GM19035 (cell line): ENCODE measurements around the gene BCL7B.
"Not testable (repeated sequence)": the region's sequence is repeated elsewhere in the genome, so short reads cannot be mapped to it uniquely, and the experiment has no call there.

Experiments used
- ATAC-seq: cut with Tn5 transposase; IDR thresholded peaks from one replicate; pipeline ENCODE4 v1.9.1; 2021; ENCODE audit not compliant: unreplicated experiment

BCL7B gene

DNA sequence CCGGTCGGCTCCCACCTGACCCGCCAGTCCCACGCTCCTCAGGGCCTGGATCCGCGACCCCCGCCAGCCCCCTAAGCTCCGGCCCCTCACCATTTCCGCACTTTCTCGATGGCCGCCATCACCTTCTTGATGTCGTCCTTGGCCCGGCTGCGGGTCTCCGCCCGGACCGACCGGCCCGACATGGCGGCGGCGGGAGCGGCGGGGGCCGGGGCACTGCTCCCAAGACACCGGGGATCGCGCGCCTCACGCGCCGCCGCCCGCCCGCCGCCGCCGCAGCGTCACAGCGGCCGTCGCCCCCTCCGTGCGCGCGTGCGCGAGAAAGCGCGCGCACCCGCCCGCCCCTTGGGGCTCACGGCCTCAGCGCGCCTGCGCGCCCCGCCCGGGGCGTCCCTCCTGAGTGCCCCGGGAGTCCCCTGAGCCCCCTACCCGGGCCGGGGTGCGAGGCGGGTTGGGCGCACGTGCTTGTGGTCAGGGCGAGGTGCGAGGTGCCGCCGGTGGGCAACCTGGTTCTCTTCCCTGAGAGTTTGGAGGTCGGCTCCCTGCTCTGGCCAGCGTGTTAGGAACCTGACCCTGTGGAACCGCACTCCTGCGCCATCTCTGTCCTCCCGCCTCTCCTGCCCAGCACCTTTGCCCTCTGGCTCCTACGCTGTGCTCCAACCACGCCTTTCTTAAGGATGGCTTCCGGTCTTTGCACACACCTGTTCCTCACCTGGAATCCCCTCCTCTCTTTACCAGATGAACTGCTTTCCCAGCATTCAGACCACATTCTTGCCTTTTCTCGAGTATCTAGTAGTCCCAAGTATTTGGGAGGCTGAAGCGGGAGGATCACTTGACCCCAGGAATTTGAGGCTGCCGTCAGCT lies at the start of gene BCL7B:
TSS of gene BCL7B (minus strand) at position 294 of the 861 bp plus-strand sequence. CDS start at position 182, 112 bp downstream.
- ATAC-seq = peak; percentile 55

DNA sequence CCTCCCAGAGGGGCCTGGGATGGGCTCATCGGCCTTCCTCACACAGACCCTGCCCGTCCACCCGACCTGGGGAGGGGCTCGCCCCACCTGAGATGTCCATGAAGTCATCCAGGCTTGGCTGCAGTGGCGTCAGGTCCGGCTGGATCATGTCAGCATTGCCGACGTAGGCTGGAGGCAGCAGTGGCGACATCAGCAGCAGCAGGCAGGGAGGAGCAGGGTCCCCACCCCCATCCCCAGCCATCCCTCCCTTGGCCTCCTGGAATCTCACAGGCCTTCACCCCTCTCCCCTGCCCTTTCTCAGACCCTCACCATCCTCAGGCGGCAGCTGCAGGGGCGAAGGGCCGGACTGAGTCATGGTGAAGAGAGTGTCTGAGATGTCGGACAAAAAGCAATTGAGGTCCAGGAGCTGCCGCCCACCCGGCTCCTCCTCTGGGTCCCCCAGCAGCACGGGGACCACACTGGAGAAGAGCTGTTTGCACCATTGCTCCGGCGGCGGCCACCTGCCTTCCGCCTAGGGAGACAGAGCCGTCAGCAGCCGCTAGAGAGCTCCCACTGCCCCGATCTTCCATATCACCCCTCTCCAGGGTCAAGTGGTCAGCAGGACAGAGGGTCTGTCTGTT lies 48.2 kb upstream of the BCL7B start:
- ATAC-seq = no peak

DNA sequence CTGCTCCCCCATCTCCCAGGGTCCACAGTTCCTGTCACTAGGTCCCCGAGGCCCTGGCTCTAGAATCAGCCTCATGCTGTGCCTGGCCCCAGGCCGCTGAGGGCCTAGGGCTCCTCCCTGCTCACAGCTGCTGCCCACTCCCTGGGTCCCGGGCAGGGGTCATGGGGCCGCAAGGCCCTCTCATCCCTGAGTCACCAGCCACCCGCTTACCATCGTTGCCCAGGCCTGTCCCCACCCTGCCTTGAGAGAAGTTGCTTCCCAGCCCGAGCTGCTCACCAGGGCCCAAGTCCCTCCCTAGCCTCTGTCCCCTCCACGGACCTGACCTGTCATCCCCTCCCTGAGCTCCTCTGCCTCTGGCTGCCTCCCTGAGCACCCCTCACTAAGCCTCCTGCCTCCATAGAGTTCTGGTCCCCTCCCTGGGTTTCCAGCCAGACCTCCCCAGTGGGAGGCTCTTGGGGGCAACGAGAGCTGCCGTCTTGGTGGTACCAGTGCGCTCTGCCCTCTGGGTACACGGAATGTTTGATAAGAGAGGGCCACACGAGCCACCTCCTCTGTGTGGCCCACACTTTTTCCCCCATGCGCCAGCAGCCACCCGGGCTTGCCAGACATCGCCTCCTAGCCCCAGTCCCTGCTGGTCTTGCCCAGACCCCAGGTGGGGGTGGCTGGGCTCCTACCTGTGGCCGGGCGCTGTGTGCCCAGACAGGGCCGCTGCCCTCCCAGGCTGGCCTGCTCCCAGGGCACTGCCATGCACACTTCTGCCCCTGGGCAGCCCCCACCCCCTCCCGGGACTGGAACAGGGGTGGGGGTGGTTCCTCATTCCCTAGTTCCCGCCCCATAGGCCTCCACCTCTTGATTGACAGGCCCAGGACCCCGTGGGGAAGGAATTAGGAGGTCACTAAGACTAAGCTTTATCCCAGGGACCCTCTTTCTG lies 45.5 kb upstream of the BCL7B start:
- ATAC-seq = no peak

DNA sequence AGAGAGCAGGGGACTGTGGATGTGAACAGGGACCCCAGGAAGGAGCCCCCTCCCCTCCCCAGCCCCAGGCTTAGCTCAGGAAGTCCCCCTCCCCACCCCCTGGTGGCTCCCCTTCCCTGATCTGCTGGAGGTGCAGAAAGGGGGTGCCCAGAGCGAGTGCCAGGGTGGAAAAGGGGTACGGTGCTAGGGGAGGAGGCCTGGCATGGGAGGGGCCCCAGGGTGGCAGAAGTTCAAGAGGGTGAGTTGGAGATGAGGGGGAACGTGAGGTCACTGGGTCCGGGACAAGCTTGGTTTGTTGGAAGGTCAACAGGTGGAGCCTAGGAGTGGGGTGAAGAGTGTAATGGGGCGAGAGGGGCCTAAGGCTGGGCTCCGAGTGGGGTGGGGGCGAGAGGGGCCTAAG lies 42.4 kb upstream of the BCL7B start:
- no peak for ATAC-seq

DNA sequence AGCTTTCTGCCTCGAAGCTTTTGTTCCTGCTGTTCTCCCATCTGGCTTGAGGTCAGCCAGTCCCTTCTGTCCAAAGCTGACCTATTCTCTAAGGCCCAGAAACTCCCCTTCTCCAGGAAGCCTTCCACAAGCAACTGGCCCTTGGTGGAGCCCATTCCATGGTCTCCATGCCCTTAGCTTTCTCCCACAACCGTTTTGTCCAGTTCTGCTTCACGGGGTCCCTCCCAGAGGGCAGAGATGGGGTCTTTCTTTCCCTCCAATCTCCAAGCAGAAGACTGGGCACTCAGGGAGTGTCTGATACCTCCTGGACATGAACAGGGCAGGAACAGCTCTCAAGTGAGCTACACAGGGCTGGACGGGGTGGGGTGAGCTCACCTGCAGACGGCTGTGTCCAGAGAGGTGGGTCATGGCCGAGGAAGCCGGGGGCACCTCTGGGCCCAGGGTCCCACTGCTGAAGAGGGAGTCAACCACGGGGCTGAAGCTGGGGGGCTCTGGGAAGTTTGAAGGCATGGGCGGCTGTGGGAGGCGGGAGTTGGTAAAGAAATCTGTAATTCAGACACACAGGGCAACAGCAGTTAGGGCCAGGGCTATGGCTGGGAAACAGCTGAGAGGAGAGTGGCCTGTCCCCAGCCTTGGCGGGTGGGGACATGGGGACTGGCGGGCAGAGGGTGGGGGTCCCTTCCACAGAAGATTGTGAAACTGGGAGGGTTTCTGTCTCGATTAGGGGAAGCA lies 41.8 kb upstream of the BCL7B start:
- no peak for ATAC-seq

DNA sequence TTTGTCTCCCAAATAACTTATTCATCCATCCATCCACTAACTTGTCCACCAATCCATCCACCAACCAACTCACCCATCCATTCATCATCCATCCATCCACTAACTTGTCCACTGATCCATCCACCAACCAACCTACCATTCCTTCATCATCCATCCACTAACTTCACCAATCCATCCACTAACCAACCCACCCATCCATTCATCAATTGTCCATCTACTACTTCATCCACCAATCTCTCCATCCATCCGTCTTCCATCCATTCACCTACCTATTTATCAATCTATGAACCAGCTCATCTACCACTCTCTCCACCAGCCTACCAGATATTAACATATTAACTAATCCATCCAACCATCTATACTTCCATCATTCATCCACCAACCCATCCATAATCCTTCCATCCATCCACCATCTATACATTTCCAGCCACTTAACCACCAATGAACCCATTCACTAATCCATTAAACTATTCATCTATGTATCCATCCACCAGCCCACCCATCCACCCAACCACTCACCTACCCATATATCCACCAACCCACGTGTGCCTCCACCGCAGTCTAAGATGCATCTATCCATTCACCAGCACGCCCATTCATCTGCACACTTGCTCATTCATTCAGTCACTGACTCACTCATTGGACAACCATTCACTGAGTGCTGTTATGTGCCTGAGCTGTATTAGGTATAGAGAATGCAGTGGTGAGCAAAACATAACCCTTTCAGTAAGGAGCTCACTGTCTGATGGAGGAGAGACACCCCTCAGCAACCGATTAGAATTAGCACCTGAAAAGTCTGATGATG lies 40.7 kb upstream of the BCL7B start:
- no peak for ATAC-seq

DNA sequence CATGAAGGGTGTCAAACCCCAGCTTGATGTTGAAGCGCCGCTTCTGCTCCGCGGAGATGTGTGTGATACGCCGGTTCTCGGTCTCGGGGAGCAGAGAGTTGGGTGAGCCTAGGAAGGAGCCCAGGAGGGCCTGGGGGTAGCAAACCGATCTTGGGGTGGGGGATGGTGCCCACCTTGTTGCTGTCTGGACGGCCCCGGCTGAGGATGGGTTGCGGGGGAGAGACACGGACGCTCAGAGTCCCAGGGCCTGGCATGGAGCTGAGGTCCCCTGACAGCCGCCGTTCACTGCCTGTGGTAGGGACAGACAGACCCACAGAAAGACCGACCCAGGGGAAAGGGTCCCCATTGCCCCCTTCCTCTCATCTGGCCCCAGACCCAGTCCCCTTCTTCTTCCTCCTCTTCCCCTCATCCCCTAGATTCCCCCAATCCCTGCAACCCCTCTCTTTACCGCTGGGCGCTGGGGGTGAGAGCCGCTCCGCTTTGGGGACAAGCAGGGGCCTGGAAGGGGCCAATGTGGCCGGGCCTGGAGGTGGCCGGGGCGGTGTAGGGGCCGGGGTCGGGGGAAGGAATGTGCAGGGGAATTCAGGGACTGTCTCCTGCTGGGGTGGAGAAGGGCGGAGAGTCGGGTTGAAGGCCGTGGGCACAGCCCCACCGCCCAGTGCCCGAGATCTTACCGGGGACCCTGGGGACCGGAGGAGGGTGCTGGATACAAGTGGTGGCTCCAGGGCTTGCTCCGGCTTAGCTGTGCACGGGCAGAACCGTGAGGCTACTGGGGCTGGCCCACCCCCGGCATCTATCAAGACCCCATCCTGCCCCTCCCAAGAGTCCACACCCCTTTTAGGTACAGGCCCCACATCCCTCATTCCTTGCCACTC lies 38.9 kb upstream of the BCL7B start:
- no peak for ATAC-seq

DNA sequence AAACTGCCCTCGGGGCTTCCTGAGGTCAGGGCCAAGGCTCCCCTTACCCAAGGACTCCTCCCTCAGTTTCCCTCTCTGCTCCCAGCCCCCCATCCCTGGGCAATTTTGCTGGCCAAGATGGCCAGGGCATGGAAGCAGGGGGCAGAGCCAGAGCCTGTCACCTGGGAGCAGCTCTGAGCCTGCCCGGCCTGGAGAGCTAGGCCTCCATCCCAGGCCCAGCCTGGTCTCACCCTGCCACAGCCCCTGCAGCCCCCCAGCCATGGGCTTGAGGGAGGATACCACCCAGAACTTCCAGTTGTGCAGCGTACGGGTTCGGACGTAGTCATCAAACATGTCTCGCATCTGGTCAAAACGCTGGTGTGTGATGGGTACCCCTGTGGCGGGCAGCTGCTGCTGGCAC lies 37.9 kb upstream of the BCL7B start:
- ATAC-seq = no peak

DNA sequence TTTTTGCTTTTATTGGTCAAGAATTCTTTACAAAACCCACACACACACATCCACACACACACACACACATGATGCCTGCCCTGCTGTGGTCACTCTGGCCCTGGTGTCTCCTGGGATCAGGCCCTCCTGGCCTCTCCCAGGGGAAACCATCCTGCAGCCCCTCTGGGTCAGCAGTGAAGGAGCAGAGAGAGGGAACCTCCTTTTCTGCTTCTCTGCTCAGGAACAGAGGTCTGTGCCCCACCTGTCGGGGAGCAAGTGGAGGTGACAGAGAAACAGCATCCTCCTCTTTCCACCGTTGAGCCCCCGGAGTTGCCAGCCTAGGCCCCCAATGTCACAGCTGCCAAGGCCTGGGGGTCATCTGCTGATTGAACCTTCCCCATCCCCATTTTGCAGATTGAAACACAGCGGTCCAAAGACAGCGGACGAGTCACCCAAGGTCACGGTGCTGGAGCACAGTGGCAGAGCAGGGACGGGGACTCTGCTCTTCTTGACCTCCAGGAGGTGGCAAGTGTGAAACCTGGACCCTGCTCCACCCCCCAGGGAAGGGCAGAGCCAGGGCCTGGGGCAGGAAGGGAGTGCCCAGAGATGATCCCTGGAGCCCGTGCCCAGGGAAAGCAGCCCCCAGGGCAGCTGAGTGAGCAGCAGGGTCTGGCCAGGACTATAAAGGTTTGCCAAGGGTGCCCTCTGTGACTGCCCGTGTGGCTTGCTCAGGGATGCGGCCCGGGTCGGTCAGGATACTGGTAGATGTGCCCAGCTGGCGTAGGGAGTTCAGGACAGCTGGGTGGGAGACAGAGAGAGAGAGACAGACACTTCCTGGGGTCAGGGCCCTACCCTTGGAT lies 35.9 kb upstream of the BCL7B start:
- ATAC-seq = no peak

DNA sequence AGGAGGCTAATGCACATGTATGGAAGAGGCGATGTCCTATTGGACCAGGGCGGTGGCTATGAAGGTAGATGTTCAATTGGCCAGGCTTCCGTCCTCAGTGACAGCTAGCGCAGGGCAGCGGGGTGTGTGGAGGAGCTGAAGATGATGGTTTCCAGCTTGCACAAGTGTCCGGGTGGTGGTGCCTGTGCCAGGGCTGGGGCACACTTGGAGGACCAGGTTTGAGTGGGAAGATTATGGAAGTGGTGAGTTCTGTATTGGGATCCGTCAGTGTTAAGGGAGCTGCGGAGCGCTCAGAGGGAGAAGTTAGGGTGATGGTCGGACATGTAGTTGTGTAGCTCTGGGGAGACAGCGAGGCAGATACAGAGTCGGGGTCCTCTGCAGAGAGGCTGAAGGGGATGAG lies 29.4 kb upstream of the BCL7B start:
- ATAC-seq = no peak

DNA sequence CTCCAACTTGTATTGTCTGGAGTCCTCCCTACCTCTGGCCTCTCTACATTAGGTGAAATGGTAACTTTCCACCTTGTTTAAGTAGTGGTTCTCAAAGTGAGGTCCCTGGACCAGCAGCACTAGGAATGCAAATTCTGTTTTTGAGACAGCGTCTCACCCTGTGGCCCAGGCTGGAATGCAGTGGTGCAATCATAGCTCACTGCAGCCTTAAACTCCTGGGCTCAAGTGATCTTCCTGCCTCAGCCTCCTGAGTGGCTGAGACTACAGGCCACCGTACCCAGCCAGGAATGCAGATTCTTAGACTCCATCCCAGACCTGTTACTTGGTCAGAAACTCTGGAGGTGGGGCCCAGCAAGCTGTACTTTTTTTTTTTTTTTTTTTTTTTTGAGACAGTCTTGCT lies 27.7 kb upstream of the BCL7B start:
- ATAC-seq = no peak

DNA sequence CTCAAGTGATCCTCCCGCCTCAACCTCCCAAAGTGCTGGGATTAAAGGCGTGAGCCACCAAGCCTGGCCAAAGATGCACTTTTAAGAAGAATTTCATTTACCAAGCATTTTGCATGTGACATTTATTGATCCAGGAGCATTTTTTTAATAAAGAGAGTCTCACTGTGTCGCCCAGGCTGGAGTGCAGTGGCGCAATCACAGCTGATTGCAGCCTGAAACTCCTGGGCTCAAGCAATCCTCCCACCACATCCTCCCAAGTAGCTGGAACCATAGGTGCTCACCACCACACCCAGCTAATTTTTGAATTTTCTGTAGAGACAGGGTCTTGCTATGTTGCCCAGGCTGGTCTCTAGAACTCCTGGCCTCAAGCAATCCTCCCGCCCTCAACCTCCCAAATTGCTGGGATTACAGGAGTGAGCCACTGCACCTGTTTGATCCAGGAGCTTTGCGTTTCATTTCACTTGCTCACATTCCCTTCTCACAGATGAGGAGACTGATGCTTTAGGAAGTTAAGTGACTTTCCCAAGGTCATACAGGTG lies 25.2 kb upstream of the BCL7B start:
- no peak for ATAC-seq

DNA sequence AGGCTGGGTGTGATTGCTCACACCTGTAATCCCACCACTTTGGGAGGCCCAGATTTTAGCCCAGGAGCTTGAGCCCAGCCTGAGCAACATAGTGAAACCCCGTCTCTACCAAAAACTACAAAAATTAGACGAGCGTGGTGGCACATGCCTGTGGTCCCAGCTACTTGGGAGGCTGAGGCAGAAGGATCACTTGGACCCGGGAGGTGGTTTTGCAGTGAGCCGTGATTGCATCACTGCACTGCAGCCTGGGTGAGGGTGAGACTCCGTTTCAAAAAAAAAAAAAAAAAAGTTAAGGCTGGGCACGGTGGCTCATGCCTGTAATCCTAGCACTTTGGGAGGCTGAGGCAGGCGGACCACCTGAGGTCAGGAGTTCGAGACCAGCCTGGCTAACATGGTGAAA lies 23.5 kb upstream of the BCL7B start:
- not testable (repeated sequence) for ATAC-seq

DNA sequence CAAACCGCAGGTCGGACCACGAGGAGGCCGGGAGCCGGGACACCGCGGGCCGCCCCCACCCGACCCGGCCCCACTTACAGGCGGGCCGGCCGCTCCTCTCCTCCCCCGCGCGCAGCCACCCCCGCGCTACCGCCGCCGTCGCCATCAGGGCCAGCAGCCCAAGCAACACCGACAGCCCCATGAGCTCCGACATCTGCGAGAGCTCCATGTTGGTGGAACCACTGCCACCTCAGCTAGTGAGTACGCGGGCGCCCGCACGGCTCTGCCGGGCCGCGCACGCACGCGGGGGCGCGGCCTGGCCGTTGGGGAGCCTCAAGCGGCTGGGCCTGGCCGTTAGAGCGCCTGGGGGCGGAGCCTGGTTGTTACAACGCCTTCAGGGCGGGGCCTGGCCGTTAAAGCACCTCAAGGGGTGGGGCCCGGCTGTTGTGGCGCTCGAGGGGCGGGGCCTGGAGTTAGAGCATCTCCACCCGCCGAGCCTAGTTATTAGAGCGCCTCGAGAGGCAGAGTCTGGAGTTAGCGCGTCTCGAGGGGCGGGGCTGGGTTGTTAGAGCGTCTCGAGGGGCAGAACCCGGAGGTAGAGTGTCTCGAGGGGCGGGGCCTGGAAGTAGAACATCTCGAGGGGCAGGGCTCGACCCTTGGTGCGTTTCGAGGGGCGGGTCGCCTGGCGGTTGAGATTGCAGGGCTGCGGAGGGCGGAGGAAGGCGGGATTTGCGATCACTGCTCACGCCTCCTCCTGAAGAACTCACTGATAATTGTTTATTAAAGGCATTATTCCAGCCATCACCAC lies 21.0 kb upstream of the BCL7B start, which contains the start of gene TBL2:
TSS of gene TBL2 (minus strand) at position 238 of the 787 bp plus-strand sequence. CDS start at position 208, 30 bp downstream.
- peak; percentile 87 for ATAC-seq

DNA sequence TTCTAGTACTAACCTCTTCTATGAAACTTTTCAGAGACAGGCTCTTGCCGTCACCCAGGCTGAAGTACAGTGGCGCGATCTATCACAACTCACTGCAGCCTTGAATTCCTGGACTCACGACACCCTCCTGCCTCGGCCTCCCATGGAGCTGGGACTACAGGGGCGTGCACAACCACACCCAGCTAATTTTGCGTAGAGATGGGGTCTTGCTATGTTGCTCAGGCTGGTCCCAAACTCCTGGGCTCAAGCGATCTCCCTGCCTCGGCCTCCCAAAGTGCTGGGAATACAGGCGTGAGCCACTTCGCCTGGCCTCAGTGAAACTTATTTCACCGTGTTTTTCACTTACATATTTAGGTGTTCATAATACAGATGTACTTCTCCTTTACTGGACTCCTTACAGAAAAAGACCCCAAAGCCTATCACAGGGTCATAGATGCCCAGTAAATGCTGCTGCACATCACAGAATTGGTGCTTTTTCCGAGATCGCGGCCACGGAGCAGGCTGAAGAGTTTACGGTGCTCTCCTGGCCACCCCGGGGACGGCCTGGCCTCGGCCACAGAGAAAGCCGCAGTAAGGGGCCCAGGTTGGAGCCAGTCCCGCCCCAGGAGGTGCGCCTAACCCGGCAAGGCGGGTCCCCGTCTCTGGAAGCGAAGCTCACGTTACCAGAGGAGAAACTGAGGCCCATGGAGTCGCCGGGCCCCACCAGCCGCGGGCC lies 20.3 kb upstream of the BCL7B start:
- ATAC-seq = peak; percentile 30

DNA sequence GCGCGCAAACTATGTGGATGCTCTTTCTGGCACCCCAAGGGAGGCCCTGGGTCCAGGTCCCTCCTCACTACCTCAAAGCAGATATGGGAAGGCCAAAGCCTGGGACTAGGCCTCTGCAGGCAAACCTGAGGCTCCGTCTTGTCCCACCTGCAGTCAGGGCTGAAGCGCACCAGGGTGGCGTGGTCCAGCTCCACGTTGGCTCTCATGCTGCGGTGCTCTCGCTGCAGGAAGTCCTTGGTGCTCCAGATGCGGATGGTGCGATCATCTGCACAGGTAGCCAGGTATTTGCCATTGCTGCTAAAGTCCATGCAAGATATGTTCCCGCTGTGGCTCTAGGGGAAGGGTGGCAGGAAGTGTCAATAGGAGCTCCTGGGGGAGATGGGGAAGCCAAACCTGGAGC lies 16.3 kb upstream of the BCL7B start:
- no peak for ATAC-seq
